Ishikawa (cell line): ENCODE measurements around the gene ITGB8.

Source experiments
- CEBPB ChIP-seq: IDR thresholded peaks from 2 replicates; pipeline ENCODE4 v1.6.1; 2012
- CREB1 ChIP-seq: IDR thresholded peaks from 2 replicates; pipeline ENCODE4 v1.6.1; 2012; ENCODE audit warnings: low read depth
- EGR1 ChIP-seq: IDR thresholded peaks from 2 replicates; pipeline ENCODE4 v1.6.1; 2012
- EP300 ChIP-seq: IDR thresholded peaks from 2 replicates; pipeline ENCODE4 v1.6.1; 2012; ENCODE audit warnings: borderline replicate concordance
- FOXM1 ChIP-seq: IDR thresholded peaks from 2 replicates; pipeline ENCODE4 v1.6.1; 2012; ENCODE audit warnings: low read depth, borderline replicate concordance
- NFIC ChIP-seq: IDR thresholded peaks from 2 replicates; pipeline ENCODE4 v1.6.1; 2012
- RAD21 ChIP-seq: IDR thresholded peaks from 2 replicates; pipeline ENCODE4 v1.6.1; 2012; ENCODE audit warnings: low read depth
- TAF1 ChIP-seq: IDR thresholded peaks from 2 replicates; pipeline ENCODE4 v1.6.1; 2012; ENCODE audit warnings: low read depth, mild to moderate bottlenecking
- TCF12 ChIP-seq: IDR thresholded peaks from 2 replicates; pipeline ENCODE4 v1.6.1; 2012; ENCODE audit warnings: low read depth
- TEAD4 ChIP-seq: IDR thresholded peaks from 2 replicates; pipeline ENCODE4 v1.6.1; 2012
- USF1 ChIP-seq: IDR thresholded peaks from 2 replicates; pipeline ENCODE4 v1.6.1; 2012
- YY1 ChIP-seq: IDR thresholded peaks from 2 replicates; pipeline ENCODE4 v1.6.1; 2012; ENCODE audit warnings: low read depth
- ZBTB7A ChIP-seq: IDR thresholded peaks from 2 replicates; pipeline ENCODE4 v1.6.1; 2012; ENCODE audit warnings: low read depth
- TF ChIP-seq, protein P1 (sequence below): IDR thresholded peaks from 2 replicates; pipeline ENCODE4 v1.6.1; 2012; ENCODE audit warnings: low read depth, mild to moderate bottlenecking
- TF ChIP-seq, protein P2 (sequence below): IDR thresholded peaks from 2 replicates; pipeline ENCODE4 v1.6.1; 2012

Gene ITGB8

GRCh38 chr7:20450536-20450935 is 119.8 kb downstream of the ITGB8 start:
- TF ChIP-seq CREB1 (no peak), EGR1 (no peak), TAF1 (no peak)

GRCh38 chr7:20454202-20454601 is 123.5 kb downstream of the ITGB8 start:
- TF ChIP-seq, protein P1, sequence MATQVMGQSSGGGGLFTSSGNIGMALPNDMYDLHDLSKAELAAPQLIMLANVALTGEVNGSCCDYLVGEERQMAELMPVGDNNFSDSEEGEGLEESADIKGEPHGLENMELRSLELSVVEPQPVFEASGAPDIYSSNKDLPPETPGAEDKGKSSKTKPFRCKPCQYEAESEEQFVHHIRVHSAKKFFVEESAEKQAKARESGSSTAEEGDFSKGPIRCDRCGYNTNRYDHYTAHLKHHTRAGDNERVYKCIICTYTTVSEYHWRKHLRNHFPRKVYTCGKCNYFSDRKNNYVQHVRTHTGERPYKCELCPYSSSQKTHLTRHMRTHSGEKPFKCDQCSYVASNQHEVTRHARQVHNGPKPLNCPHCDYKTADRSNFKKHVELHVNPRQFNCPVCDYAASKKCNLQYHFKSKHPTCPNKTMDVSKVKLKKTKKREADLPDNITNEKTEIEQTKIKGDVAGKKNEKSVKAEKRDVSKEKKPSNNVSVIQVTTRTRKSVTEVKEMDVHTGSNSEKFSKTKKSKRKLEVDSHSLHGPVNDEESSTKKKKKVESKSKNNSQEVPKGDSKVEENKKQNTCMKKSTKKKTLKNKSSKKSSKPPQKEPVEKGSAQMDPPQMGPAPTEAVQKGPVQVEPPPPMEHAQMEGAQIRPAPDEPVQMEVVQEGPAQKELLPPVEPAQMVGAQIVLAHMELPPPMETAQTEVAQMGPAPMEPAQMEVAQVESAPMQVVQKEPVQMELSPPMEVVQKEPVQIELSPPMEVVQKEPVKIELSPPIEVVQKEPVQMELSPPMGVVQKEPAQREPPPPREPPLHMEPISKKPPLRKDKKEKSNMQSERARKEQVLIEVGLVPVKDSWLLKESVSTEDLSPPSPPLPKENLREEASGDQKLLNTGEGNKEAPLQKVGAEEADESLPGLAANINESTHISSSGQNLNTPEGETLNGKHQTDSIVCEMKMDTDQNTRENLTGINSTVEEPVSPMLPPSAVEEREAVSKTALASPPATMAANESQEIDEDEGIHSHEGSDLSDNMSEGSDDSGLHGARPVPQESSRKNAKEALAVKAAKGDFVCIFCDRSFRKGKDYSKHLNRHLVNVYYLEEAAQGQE: no peak
- TF ChIP-seq CEBPB (no peak), EP300 (no peak), RAD21 (no peak), USF1 (no peak), NFIC (no peak), TEAD4 (no peak), TCF12 (no peak), EGR1 (no peak), ZBTB7A (no peak), YY1 (no peak), FOXM1 (no peak)
- TF ChIP-seq, protein P2, sequence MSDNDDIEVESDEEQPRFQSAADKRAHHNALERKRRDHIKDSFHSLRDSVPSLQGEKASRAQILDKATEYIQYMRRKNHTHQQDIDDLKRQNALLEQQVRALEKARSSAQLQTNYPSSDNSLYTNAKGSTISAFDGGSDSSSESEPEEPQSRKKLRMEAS: no peak

DNA sequence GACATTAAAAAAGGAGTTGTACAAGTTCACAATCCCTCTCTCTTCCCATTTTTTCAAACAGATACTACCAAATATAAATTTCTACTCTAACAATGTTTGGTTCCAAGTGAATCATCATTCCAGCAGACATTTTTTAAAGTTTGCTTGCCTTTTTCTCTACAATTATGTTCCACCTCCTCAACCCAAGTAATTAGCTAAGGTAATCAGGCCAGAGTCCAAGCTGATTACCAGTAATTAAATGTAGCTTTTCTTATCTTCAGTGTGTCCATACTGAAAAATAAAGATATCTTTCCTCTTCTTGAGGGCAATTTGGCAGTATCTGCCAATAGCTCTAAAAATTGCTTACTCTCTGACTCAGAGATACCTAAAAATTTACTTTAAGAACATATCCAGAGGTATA is 126.0 kb downstream of the ITGB8 start:
- TF ChIP-seq FOXM1: no peak

- TF ChIP-seq, protein P2: no peak
- TF ChIP-seq, protein P1: no peak
- TF ChIP-seq CREB1 (no peak), EP300 (no peak), YY1 (no peak), TEAD4 (no peak)
Observed at GRCh38 chr7:20458521-20458920, 127.8 kb downstream of the ITGB8 start.

GRCh38 chr7:20459419-20459818 is 128.7 kb downstream of the ITGB8 start:
- TF ChIP-seq EGR1 (no peak), NFIC (no peak), ZBTB7A (no peak), TCF12 (no peak), CREB1 (no peak), USF1 (no peak), FOXM1 (no peak), CEBPB (no peak), EP300 (no peak), TEAD4 (no peak), RAD21 (no peak)
- TF ChIP-seq, protein P2: no peak
- TF ChIP-seq, protein P1: no peak

DNA sequence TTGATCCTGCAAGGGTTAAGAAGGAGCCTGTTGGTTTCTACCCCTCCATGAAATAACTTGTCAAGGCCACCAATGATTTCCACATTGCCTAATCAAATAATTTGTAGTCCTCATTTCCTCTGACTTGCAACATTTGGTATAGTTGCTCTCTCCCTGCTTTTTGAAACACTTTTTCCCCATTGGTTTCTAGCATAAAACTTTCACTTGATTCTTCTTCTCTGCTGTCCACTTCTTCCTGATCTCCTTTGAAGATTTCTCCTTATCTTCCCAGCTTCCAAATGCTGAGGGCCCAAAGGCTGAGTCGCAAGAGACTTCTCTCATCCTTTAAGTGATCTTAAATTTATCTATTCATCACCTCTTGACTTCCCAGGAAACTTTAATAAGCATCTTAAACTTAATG is 134.2 kb downstream of the ITGB8 start:
- no peak for TF ChIP-seq ZBTB7A
- TF ChIP-seq, protein P1: no peak
